Heart right ventricle (tissue), 16 donors: Measurements from ENCODE around the gene ZNF785. TPM values are rescaled to one million over a fixed set of nuclear protein-coding genes. Genes with fewer than 3 reads are reported as not detected.

Source experiments
- ATAC-seq, 8 donors: fragments of 200-7000 bp; cut with Tn5 transposase; one replicate each; pipeline ENCODE4 v1.9.1; 2020; ENCODE audit warnings: mild to moderate bottlenecking in 8 of 8, moderate library complexity in 8 of 8, moderate number of reproducible peaks in 1 of 8
- DNase-seq, 2 donors: peaks; one replicate each; pipeline ENCODE4 v3.0.0-alpha.2; 2020
- H3K27ac ChIP-seq, 10 donors: fragments of 200-600 bp; sonication (generic) in 2 of 10; one replicate each; pipeline versions ENCODE4 v1.5.0 to v1.8.0; 2020 to 2022; ENCODE audit warnings: mild to moderate bottlenecking in 3 of 10
- H3K27me3 ChIP-seq, 7 donors: fragments of 200-600 bp; one replicate each; pipeline ENCODE4 v1.8.0; 2021 to 2022; ENCODE audit warnings: mild to moderate bottlenecking in 2 of 7
- H3K36me3 ChIP-seq, 9 donors: fragments of 200-600 bp; sonication (generic) in 1 of 9; one replicate each; pipeline versions ENCODE4 v1.5.0 to v1.8.0; 2020 to 2022; ENCODE audit warnings: mild to moderate bottlenecking in 2 of 9
- H3K4me1 ChIP-seq, 9 donors: fragments of 200-600 bp; sonication (generic) in 1 of 9; one replicate each; pipeline versions ENCODE4 v1.5.0 to v1.8.0; 2020 to 2022; ENCODE audit warnings: mild to moderate bottlenecking in 4 of 9
- H3K4me3 ChIP-seq, 10 donors: fragments of 200-600 bp; sonication (generic) in 2 of 10; one replicate each; pipeline versions ENCODE4 v1.5.0 to v1.8.0; 2020 to 2022; ENCODE audit warnings: mild to moderate bottlenecking in 7 of 10, moderate library complexity in 2 of 10
- H3K9me3 ChIP-seq, 11 donors: fragments of 200-600 bp in 10 of 11; sonication (generic) in 2 of 11; one replicate each; pipeline versions ENCODE4 v1.5.0 to v1.8.0; 2013 to 2022; ENCODE audit warnings: mild to moderate bottlenecking in 2 of 11, control low read depth in 1 of 11, moderate library complexity in 1 of 11
- CTCF ChIP-seq, 9 donors: fragments of 200-600 bp; sonication (generic) in 2 of 9; IDR thresholded peaks; one replicate each; pipeline versions ENCODE4 v1.5.0 to v1.8.0; 2021 to 2022; ENCODE audit warnings: antibody characterized with exemption in 9 of 9, mild to moderate bottlenecking in 5 of 9, moderate library complexity in 1 of 9
- WGBS, 2 donors: extraction: QIAGEN DNeasy Blood & Tissue Kit; methylation state at CpG; one replicate each; pipeline ENCODE4 v1.1.7; 2013; ENCODE audit warnings: inconsistent platforms in 1 of 2; 5-methylcytosine and 5-hydroxymethylcytosine counted together
- intact Hi-C, 10 donors: fragments of 100-400 bp; cut with DNase I; formaldehyde crosslinking; loops; one replicate each; pipeline versions ENCODE4 v1.11.1 to v1.14.2; 2022
- polyA plus RNA-seq, 2 donors: library from polyadenylated mRNA; stranded (reverse); fragments of 200-250 nt; gene quantifications; one replicate each; pipeline ENCODE4 v1.2.3, GENCODE V29; 2013
- total RNA-seq, 10 donors: library from RNA; stranded (reverse); fragmentation: NEBNext Ultra II Directional in 3 of 10; extraction: Animal tissue kit (Norgen Biotek cat#: 25700) in 3 of 10; gene quantifications; one replicate each; pipeline versions ENCODE4 v1.2.1 to v1.2.4, GENCODE V29; 2021 to 2023
- donor health status: Arrhythmogenic right ventricular cardiomyopathy.
- donor health status: ischemic (EF 13 %, LVEDD 7.1; RV severe dilation, severe dysfunction).
- donor health status: healthy with polysubstance abuse.
- donor health status: DM: no; HTN: yes; CAD: no.
- donor health status: DM: no; HTN: no; CAD: no.
- donor health status: ischemic (EF 25% LVEDD 6.9; RV normal size, moderate dysfunction).
- donor health status: ischemic (EF 25% LVEDD 5.7; RV mildly dilated, moderate dysfunction).
- donor health status: healthy.
- donor health status: DM: yes; HTN: yes; CAD: no.
- donor health status: Ischemic cardiomyopathy.
- donor health status: ischemic (EF 35%, LVEDD 5.7; RV mildly dilated, moderate dysfunction).
- donor health status: nonischemic (EF 11% LVEDD 7.7; RV severe dilation, severe dysfunction).
- donor health status: DM: yes; HTN: yes; CAD: no.
- donor health status: PGD.
- donor health status: ischemic (EF 29% LVEDD 5.4; RV normal size, mild dysfunction).
- donor health status: nonischemic (EF 23%, LVEDD 6.1; RV moderate dilation, normal function).

ZNF785 gene
- total and polyA plus RNA-seq, 12 donors = 2.8 to 8.4 (median 5.4) TPM

- DNase-seq = peak; percentile 91 to 96
- Histone ChIP-seq H3K9me3 (no peaks in the 10 kb centered on the region), H3K36me3 (peaks cover 0 to 35% (median 15%) of the 10 kb centered on the region in 9 donors), H3K4me3 (peak within 1 kb of the TSS; percentile 51 to 98 (median 93)), H3K27ac (peak within 1 kb of the TSS; percentile 66 to 99 (median 98)), H3K27me3 (no peaks in the 10 kb centered on the region), H3K4me1 (peaks cover 0 to 33% (median 15%) of the 10 kb centered on the region in 9 donors)
- TF ChIP-seq CTCF (IDR thresholded peaks at IDR 0.05) = no peak
- intact Hi-C loops = loop anchor here in 4 of 10 donors (10.0 kb wide), 4 partner anchors 75 to 195 kb away; partner anchors contain the start of genes SEPHS2 (in 2 of the 4) and ZNF747 (in 1 of the 4)
- 0 to 1% methylated on average over 63 of the region's 63 CpGs for WGBS, 2 donors
- peak; percentile 96 to 99 (median 99) for ATAC-seq
Observed at GRCh38 chr16:30609926-30610839, 24.7 kb upstream of the ZNF785 start, which contains the start of gene ZNF689. Gene ZNF689, minus strand, starts transcription at chr16:30610389. Its CDS starts 348 bp downstream, at chr16:30610041.

GRCh38 chr16:30609002-30609925 is 23.8 kb upstream of the ZNF785 start:
- ATAC-seq = peak; percentile 44 to 84 (median 65)
- Histone ChIP-seq H3K36me3 (peaks cover 0 to 44% (median 24%) of the 10 kb centered on the region in 9 donors), H3K9me3 (no peaks in the 10 kb centered on the region), H3K4me1 (peaks cover 0 to 42% (median 15%) of the 10 kb centered on the region in 9 donors), H3K27me3 (no peaks in the 10 kb centered on the region), H3K27ac (peak overlapping the region; percentile 66 to 99 (median 98)), H3K4me3 (peak overlapping the region; percentile 51 to 98 (median 93))
- WGBS, 2 donors = 14% methylated on average over 39 to 40 of the region's 40 CpGs
- DNase-seq = peak; percentile 37 to 60
- intact Hi-C loops = loop anchor here in 2 of 10 donors (10.0 kb wide), 1 partner anchor 164 kb away; the partner anchor contains the start of gene SEPHS2 (in 2 of the 2)
- no peak for TF ChIP-seq CTCF (IDR thresholded peaks at IDR 0.05)

GRCh38 chr16:30606004-30606403 is 20.5 kb upstream of the ZNF785 start:
- 97 to 98% methylated on average over 3 of the region's 3 CpGs for WGBS, 2 donors
- DNase-seq = no peak
- H3K4me3 ChIP-seq = no peak overlapping the region
- peak overlapping the region in 1 of 10 donors; percentile 51 for H3K27ac ChIP-seq
- no peak for ATAC-seq
- H3K36me3 ChIP-seq = peaks cover 0 to 67% (median 28%) of the 10 kb centered on the region in 9 donors
- H3K4me1 ChIP-seq = peaks cover 3 to 64% (median 32%) of the 10 kb centered on the region in 9 donors
- H3K27me3 ChIP-seq = no peaks in the 10 kb centered on the region
- no peak for TF ChIP-seq CTCF (IDR thresholded peaks at IDR 0.05)
- intact Hi-C loops = loop anchor here in 2 of 10 donors (10.0 kb wide), 1 partner anchor 161 kb away; the partner anchor contains the start of gene SEPHS2 (in 2 of the 2)
- H3K9me3 ChIP-seq = peaks cover 0 to 2% (median 0%) of the 10 kb centered on the region in 11 donors
